Occipital lobe (tissue), 2 donors: ENCODE results near the gene RNF125. TPM values are rescaled to one million over a fixed set of nuclear protein-coding genes. Genes with fewer than 3 reads are reported as not detected.
"Not testable (repeated sequence)": the region's sequence is repeated elsewhere in the genome, so short reads cannot be mapped to it uniquely, and the experiment has no call there.

Experiments used
- DNase-seq: peaks from one replicate; lab custom pipeline; 2025; lab: John Stamatoyannopoulos, UW
- total RNA-seq: library from RNA; depleted of rRNA; stranded (reverse); fragments of >200 nt; gene quantifications from one replicate; pipeline ENCODE4 v1.2.3, GENCODE V29; 2014

Gene RNF125
- total RNA-seq: 1.1 TPM

GRCh38 chr18:32018331-32019250 is at the start of gene RNF125:
RNF125 (plus strand) TSS chr18:32018825; CDS start chr18:32018864, 39 bp downstream.
- peak; percentile 54 for DNase-seq

GRCh38 chr18:31970617-31971016 is 48.0 kb upstream of the RNF125 start:
- no peak for DNase-seq

GRCh38 chr18:31973929-31974546 is 44.6 kb upstream of the RNF125 start:
- DNase-seq: no peak

GRCh38 chr18:31976242-31976641 is 42.4 kb upstream of the RNF125 start:
- DNase-seq: no peak

- no peak for DNase-seq
Observed at GRCh38 chr18:31977270-31977872, 41.3 kb upstream of the RNF125 start.

GRCh38 chr18:31978616-31979015 is 40.0 kb upstream of the RNF125 start:
- DNase-seq: no peak

GRCh38 chr18:31979714-31980113 is 38.9 kb upstream of the RNF125 start:
- no peak for DNase-seq

- no peak for DNase-seq
Observed at GRCh38 chr18:31980863-31981262, 37.8 kb upstream of the RNF125 start.

GRCh38 chr18:31983020-31983419 is 35.6 kb upstream of the RNF125 start:
- no peak for DNase-seq

- DNase-seq: no peak
Observed at GRCh38 chr18:31983976-31984375, 34.6 kb upstream of the RNF125 start.

- no peak for DNase-seq
Observed at GRCh38 chr18:31990823-31991222, 27.8 kb upstream of the RNF125 start.

- no peak for DNase-seq
Observed at GRCh38 chr18:31996007-31996406, 22.6 kb upstream of the RNF125 start.

- DNase-seq: no peak
Observed at GRCh38 chr18:31998880-31999412, 19.7 kb upstream of the RNF125 start.

GRCh38 chr18:32001141-32001540 is 17.5 kb upstream of the RNF125 start:
- not testable (repeated sequence) for DNase-seq

GRCh38 chr18:32003822-32004221 is 14.8 kb upstream of the RNF125 start:
- not testable (repeated sequence) for DNase-seq

- DNase-seq: no peak
Observed at GRCh38 chr18:32010124-32010721, 8.4 kb upstream of the RNF125 start.

- no peak for DNase-seq
Observed at GRCh38 chr18:32011193-32011592, 7.4 kb upstream of the RNF125 start.

GRCh38 chr18:32019251-32019948 is 775 bp downstream of the RNF125 start:
- peak; percentile 7 for DNase-seq

- DNase-seq: not testable (repeated sequence)
Observed at GRCh38 chr18:32019949-32020625, 1.5 kb downstream of the RNF125 start.
